ENCODE measurements around the gene CNGA4. TPM values are rescaled to one million over a fixed set of nuclear protein-coding genes. Genes with fewer than 3 reads are reported as not detected.

The CNGA4 gene
- total RNA-seq, 1 donor from 2014 or later = not detected

DNA sequence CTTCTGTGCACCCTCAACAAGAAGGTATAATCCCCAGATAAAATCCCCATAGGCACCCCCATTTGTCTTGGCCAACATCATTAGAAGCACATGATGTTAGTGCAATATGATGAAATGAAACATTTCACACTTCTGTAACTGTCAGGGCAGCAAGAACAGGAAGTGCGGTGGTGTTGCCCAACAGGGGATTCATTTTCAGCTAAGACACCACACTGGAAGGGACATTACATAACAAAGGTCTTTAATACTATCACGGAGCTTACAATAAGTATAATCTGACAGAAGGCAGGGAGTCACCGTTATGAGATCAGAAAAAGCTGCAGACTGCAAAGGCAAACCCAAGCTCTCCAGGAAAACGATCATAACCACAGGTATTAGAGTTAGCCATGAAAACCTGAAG, 37.9 kb upstream of the CNGA4 start:
- H3F3A ChIP-seq (ENCODE audit: low read depth) = no peaks in the 10 kb centered on the region
- no peaks in the 10 kb centered on the region for H3K79me2 ChIP-seq (ENCODE audit: low read depth)
- H2AFZ ChIP-seq (replicated peaks) = no peak overlapping the region
- no peaks in the 10 kb centered on the region for H3K4me1 Mint-ChIP-seq
- no peak for DNase-seq (ENCODE audit: low spot score)
- TF ChIP-seq, protein P1, sequence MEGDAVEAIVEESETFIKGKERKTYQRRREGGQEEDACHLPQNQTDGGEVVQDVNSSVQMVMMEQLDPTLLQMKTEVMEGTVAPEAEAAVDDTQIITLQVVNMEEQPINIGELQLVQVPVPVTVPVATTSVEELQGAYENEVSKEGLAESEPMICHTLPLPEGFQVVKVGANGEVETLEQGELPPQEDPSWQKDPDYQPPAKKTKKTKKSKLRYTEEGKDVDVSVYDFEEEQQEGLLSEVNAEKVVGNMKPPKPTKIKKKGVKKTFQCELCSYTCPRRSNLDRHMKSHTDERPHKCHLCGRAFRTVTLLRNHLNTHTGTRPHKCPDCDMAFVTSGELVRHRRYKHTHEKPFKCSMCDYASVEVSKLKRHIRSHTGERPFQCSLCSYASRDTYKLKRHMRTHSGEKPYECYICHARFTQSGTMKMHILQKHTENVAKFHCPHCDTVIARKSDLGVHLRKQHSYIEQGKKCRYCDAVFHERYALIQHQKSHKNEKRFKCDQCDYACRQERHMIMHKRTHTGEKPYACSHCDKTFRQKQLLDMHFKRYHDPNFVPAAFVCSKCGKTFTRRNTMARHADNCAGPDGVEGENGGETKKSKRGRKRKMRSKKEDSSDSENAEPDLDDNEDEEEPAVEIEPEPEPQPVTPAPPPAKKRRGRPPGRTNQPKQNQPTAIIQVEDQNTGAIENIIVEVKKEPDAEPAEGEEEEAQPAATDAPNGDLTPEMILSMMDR (IDR thresholded peaks at IDR 0.05) = no peak
- H3K9ac ChIP-seq = no peak overlapping the region
- H3K4me3 Mint-ChIP-seq = no peak overlapping the region
- peaks cover 4% of the 10 kb centered on the region for H3K27me3 Mint-ChIP-seq (ENCODE audit: insufficient read depth, low read depth)
- H4K20me1 ChIP-seq (ENCODE audit: low read depth) = no peaks in the 10 kb centered on the region
- H3K4me3 ChIP-seq = no peak overlapping the region
- no peak overlapping the region for H3K27ac Mint-ChIP-seq
- H3K4me2 ChIP-seq = no peak overlapping the region
- no peaks in the 10 kb centered on the region for H3K9me3 ChIP-seq (ENCODE audit: low read depth)
- no peaks in the 10 kb centered on the region for H3K9me3 Mint-ChIP-seq
- no peaks in the 10 kb centered on the region for H3K36me3 ChIP-seq
- H3K4me1 ChIP-seq = no peaks in the 10 kb centered on the region
- H3K36me3 Mint-ChIP-seq = peaks cover 3% of the 10 kb centered on the region
- no peaks in the 10 kb centered on the region for H3K27me3 ChIP-seq
- H3K27ac ChIP-seq = no peak overlapping the region

DNA sequence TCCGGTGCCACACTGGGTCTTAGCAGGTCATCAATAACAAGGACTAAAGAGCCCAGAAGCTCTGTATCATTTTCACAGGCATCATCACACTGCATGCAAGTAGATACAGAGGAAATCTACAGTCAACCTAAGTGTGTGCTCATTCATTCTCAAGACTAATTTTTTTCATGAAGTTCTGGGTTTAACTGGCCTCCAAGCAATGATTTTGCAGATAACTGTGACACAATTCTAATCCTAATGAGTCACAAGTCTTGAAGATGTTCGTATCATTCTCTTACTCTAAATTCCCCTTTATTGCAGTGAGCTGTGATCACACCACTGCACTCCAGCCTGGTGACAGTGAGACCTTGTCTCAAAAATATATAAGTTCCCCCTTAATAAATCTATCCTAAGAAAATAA, 37.4 kb upstream of the CNGA4 start:
- Mint-ChIP-seq H3K27ac (no peak overlapping the region), H3K4me3 (no peak overlapping the region), H3K27me3 (ENCODE audit: insufficient read depth, low read depth) (peaks cover 4% of the 10 kb centered on the region), H3K4me1 (no peaks in the 10 kb centered on the region), H3K9me3 (no peaks in the 10 kb centered on the region), H3K36me3 (peaks cover 3% of the 10 kb centered on the region)
- H3K9me3 ChIP-seq (ENCODE audit: low read depth) = no peaks in the 10 kb centered on the region
- H3F3A ChIP-seq (ENCODE audit: low read depth) = no peaks in the 10 kb centered on the region
- no peak overlapping the region for H3K27ac ChIP-seq
- H3K27me3 ChIP-seq = no peaks in the 10 kb centered on the region
- no peaks in the 10 kb centered on the region for H3K4me1 ChIP-seq
- H3K9ac ChIP-seq = no peak overlapping the region
- DNase-seq (ENCODE audit: low spot score) = no peak
- no peaks in the 10 kb centered on the region for H4K20me1 ChIP-seq (ENCODE audit: low read depth)
- no peaks in the 10 kb centered on the region for H3K36me3 ChIP-seq
- H3K79me2 ChIP-seq (ENCODE audit: low read depth) = no peaks in the 10 kb centered on the region
- no peak overlapping the region for H3K4me2 ChIP-seq
- H3K4me3 ChIP-seq = no peak overlapping the region
- no peak for TF ChIP-seq EZH2phosphoT487 (IDR thresholded peaks at IDR 0.05)
- TF ChIP-seq EZH2 (IDR thresholded peaks at IDR 0.05) = no peak
- TF ChIP-seq, protein P1 (IDR thresholded peaks at IDR 0.05) = no peak
- H2AFZ ChIP-seq (replicated peaks) = no peak overlapping the region

DNA sequence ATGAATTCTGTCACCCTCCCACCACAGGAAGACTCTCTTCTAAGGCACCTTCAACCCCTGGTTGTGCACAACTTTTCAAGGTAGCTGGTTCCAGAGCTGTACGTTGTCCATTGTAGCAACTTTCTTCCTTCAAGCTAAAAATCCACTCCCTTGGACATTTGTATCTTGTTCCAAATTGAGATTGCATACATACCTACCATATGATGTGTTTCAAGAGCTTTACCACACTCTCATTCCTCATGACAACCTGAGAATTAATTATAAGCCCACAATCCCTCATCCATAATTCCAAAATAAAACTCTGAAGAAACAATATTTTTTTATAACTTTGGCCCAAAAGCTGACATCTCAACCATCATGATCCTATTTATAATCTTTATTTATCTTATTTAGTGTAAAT, 36.8 kb upstream of the CNGA4 start:
- H3K4me3 Mint-ChIP-seq = no peak overlapping the region
- no peak overlapping the region for H2AFZ ChIP-seq (replicated peaks)
- no peak for DNase-seq (ENCODE audit: low spot score)
- peaks cover 5% of the 10 kb centered on the region for H3K36me3 Mint-ChIP-seq
- no peaks in the 10 kb centered on the region for H3K9me3 ChIP-seq (ENCODE audit: low read depth)
- no peak overlapping the region for H3K9ac ChIP-seq
- H3F3A ChIP-seq (ENCODE audit: low read depth) = no peaks in the 10 kb centered on the region
- no peaks in the 10 kb centered on the region for H3K9me3 Mint-ChIP-seq
- H3K36me3 ChIP-seq = no peaks in the 10 kb centered on the region
- H3K4me3 ChIP-seq = no peak overlapping the region
- no peaks in the 10 kb centered on the region for H3K4me1 Mint-ChIP-seq
- H4K20me1 ChIP-seq (ENCODE audit: low read depth) = no peaks in the 10 kb centered on the region
- H3K27me3 Mint-ChIP-seq (ENCODE audit: insufficient read depth, low read depth) = peaks cover 4% of the 10 kb centered on the region
- no peaks in the 10 kb centered on the region for H3K4me1 ChIP-seq
- H3K79me2 ChIP-seq (ENCODE audit: low read depth) = no peaks in the 10 kb centered on the region
- no peaks in the 10 kb centered on the region for H3K27me3 ChIP-seq
- no peak overlapping the region for H3K27ac ChIP-seq
- H3K27ac Mint-ChIP-seq = no peak overlapping the region
- H3K4me2 ChIP-seq = no peak overlapping the region
- TF ChIP-seq, protein P1 (IDR thresholded peaks at IDR 0.05) = no peak
- TF ChIP-seq EZH2 (IDR thresholded peaks at IDR 0.05) (no peak), EZH2phosphoT487 (IDR thresholded peaks at IDR 0.05) (no peak)

DNA sequence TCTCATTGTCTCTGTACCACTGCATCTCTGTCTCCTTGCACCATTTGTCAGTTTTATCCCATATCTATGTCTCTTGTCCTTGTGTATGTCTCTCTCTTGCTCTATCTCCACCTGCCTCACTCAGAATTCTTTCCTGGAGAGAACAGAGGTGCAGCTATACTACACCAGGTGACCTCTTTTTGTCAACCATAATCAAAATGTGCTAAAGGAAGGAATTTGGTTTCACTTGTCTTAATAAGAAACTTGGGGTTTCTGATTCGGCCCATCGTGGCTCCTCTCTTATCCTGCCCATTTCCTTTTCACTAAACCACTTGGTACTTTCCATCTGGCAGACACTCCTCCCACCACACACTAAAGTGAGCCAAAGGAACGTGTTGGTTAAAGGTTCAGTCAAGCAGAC, 35.6 kb upstream of the CNGA4 start:
- Histone ChIP-seq H3K79me2 (ENCODE audit: low read depth) (no peaks in the 10 kb centered on the region), H4K20me1 (ENCODE audit: low read depth) (no peaks in the 10 kb centered on the region), H3K9me3 (ENCODE audit: low read depth) (no peaks in the 10 kb centered on the region), H3K27me3 (no peaks in the 10 kb centered on the region), H3K36me3 (no peaks in the 10 kb centered on the region), H3K4me2 (no peak overlapping the region), H3F3A (ENCODE audit: low read depth) (no peaks in the 10 kb centered on the region), H3K4me1 (no peaks in the 10 kb centered on the region), H3K27ac (no peak overlapping the region), H2AFZ (replicated peaks) (no peak overlapping the region), H3K9ac (no peak overlapping the region), H3K4me3 (no peak overlapping the region)
- Mint-ChIP-seq H3K27me3 (ENCODE audit: insufficient read depth, low read depth) (peaks cover 4% of the 10 kb centered on the region), H3K4me1 (no peaks in the 10 kb centered on the region), H3K36me3 (peaks cover 5% of the 10 kb centered on the region), H3K9me3 (no peaks in the 10 kb centered on the region), H3K4me3 (no peak overlapping the region), H3K27ac (no peak overlapping the region)
- DNase-seq (ENCODE audit: low spot score) = no peak
- TF ChIP-seq EZH2 (IDR thresholded peaks at IDR 0.05) = no peak
- no peak for TF ChIP-seq EZH2phosphoT487 (IDR thresholded peaks at IDR 0.05)
- TF ChIP-seq, protein P1 (IDR thresholded peaks at IDR 0.05) = no peak

Measured in neural progenitor cell (in vitro differentiated cells).